GM23338 (cell line): Measurements from ENCODE around the gene DNAJC6. TPM values are rescaled to one million over a fixed set of nuclear protein-coding genes. Genes with fewer than 3 reads are reported as not detected.

ENCODE experiments used
- ATAC-seq: fragments of 200-7000 bp; cut with Tn5 transposase; 3 replicates; pipeline ENCODE4 v1.9.1; 2020
- DNase-seq: peaks from one replicate; pipeline ENCODE4 v3.0.0-alpha.2; 2015; ENCODE audit warnings: low spot score
- H2AFZ ChIP-seq: fragments of 200-600 bp; sonication (generic); 2 replicates; pipeline ENCODE4 v1.8.0; 2016; ENCODE audit warnings: antibody characterized with exemption, mild to moderate bottlenecking, moderate library complexity
- H3F3A ChIP-seq: fragments of 200-600 bp; sonication (generic); replicated peaks from 2 replicates; pipeline ENCODE4 v1.8.0; 2017; ENCODE audit warnings: antibody characterized with exemption, mixed run types, low read depth
- H3K27ac ChIP-seq: fragments of 200-600 bp; sonication (generic); 2 replicates; pipeline ENCODE4 v1.6.1; 2016; ENCODE audit warnings: low read depth
- H3K27me3 ChIP-seq: fragments of 200-600 bp; sonication (generic); 2 replicates; pipeline ENCODE4 v1.8.0; 2016; ENCODE audit warnings: mild to moderate bottlenecking, mixed run types, moderate library complexity; ENCODE audit not compliant: insufficient read depth
- H3K36me3 ChIP-seq: fragments of 200-600 bp; sonication (generic); 2 replicates; pipeline ENCODE4 v1.8.0; 2016; ENCODE audit warnings: mild to moderate bottlenecking; ENCODE audit not compliant: insufficient read depth
- H3K4me1 ChIP-seq: fragments of 200-600 bp; sonication (generic); 2 replicates; pipeline ENCODE4 v1.8.0; 2016; ENCODE audit warnings: mild to moderate bottlenecking, moderate library complexity; ENCODE audit not compliant: insufficient read depth
- H3K4me2 ChIP-seq: fragments of 200-600 bp; sonication (generic); 2 replicates; pipeline ENCODE4 v1.7.1; 2017; ENCODE audit warnings: mixed run types
- H3K4me3 ChIP-seq: fragments of 200-600 bp; sonication (generic); 2 replicates; pipeline ENCODE4 v1.6.1; 2016; ENCODE audit warnings: mixed run types
- H3K79me2 ChIP-seq: fragments of 200-600 bp; sonication (generic); replicated peaks from 2 replicates; pipeline ENCODE4 v1.8.0; 2017; ENCODE audit warnings: mild to moderate bottlenecking; ENCODE audit not compliant: insufficient read depth
- H3K9me2 ChIP-seq: fragments of 200-600 bp; sonication (generic); 2 replicates; pipeline ENCODE4 v1.8.0; 2017; ENCODE audit not compliant: insufficient read depth
- H4K20me1 ChIP-seq: fragments of 200-600 bp; sonication (generic); replicated peaks from 2 replicates; pipeline ENCODE4 v1.8.0; 2017; ENCODE audit warnings: mild to moderate bottlenecking; ENCODE audit not compliant: insufficient read depth
- H3K27ac Mint-ChIP-seq: 2 replicates; pipeline ENCODE4 v1.8.0; 2020; ENCODE audit warnings: inconsistent platforms, mild to moderate bottlenecking, moderate library complexity, mixed read lengths
- H3K27me3 Mint-ChIP-seq: 3 replicates; pipeline ENCODE4 v1.8.0; 2022; ENCODE audit warnings: low read depth, mild to moderate bottlenecking, moderate library complexity, mixed read lengths, inconsistent platforms; ENCODE audit not compliant: insufficient read depth, poor library complexity
- H3K36me3 Mint-ChIP-seq: 3 replicates; pipeline ENCODE4 v1.8.0; 2021; ENCODE audit warnings: low read depth, mild to moderate bottlenecking, inconsistent platforms, moderate library complexity, mixed read lengths
- H3K4me1 Mint-ChIP-seq: 3 replicates; pipeline ENCODE4 v1.8.0; 2020; ENCODE audit warnings: mild to moderate bottlenecking, inconsistent platforms, mixed read lengths
- H3K4me3 Mint-ChIP-seq: 3 replicates; pipeline ENCODE4 v1.8.0; 2021; ENCODE audit warnings: moderate library complexity, mild to moderate bottlenecking, inconsistent platforms, mixed read lengths
- H3K9me3 Mint-ChIP-seq: 3 replicates; pipeline ENCODE4 v1.8.0; 2020; ENCODE audit warnings: moderate library complexity, mild to moderate bottlenecking, inconsistent platforms, mixed read lengths
- POLR2AphosphoS5 ChIP-seq: IDR thresholded peaks from 2 replicates; pipeline ENCODE4 v1.6.1; 2016; ENCODE audit warnings: antibody characterized with exemption, low read depth
- ZNF331 ChIP-seq: fragments of 250-450 bp; sonication (Bioruptor Pico); IDR thresholded peaks from 2 replicates; pipeline ENCODE4 v1.5.0; 2020; ENCODE audit warnings: low read depth, mild to moderate bottlenecking, moderate library complexity
- polyA plus RNA-seq: library from polyadenylated mRNA; unstranded; fragments of >200 nt; fragmentation: Nextera tagmentation; extraction: Ambion mirVana; gene quantifications from 2 replicates; pipeline ENCODE4 v1.2.1, GENCODE V29; 2016
- total RNA-seq: library from RNA; depleted of rRNA; stranded (reverse); fragments of >200 nt; shearing (Covaris generic); gene quantifications from 2 replicates; pipeline ENCODE4 v1.2.3, GENCODE V29; 2014
- TF ChIP-seq, protein P1 (sequence below): fragments of 250-450 bp; sonication (Bioruptor Pico); IDR thresholded peaks from 2 replicates; pipeline ENCODE4 v1.5.0; 2020; ENCODE audit warnings: mild to moderate bottlenecking, moderate library complexity
- TF ChIP-seq, protein P2 (sequence below), 2 experiments: fragments of 200-600 bp in 1 of 2; sonication (generic) in 1 of 2; conservative IDR thresholded peaks; 2 replicates each; pipeline versions ENCODE4 v1.5.1 to v1.6.1; 2016 to 2017; ENCODE audit warnings: antibody characterized with exemption in 2 of 2, low read depth in 2 of 2, mild to moderate bottlenecking in 2 of 2, moderate library complexity in 1 of 2

DNAJC6 gene
- total and polyA plus RNA-seq, 2 experiments from 2014 or later: 2.4 to 7.4 TPM

DNA sequence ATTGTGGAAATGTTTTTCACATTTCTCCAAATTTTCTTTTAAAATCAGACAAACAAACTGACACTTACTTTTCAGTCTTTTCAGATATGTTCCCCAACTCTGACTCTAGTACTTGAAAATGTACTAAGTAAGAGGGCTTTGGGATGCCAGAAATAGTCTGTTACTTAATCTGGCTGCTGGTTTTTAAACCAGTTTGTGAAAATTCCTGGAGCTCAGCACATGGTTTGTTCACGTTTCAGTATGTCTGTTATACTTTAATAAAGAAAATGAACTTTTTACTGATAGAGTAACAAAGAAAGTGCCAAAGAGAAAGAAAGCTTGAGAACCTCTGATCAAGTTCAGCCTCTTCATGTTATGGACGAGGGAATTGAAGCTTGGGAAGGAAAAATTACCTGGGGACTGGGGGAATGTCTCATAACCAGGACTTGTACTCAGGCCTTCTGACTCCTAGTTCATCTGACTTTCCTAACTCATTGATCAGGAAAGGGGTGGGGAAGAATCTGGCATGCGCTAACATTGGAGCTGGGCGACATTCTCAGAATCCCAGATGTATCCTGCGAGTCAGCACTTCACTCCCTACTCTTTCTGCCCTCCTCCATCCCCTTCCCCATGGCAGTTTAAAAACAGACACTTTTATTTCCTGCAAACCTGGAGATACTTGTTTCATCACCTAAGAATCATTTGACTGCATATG lies 30.8 kb upstream of the DNAJC6 start (continued):
- TF ChIP-seq, protein P1, sequence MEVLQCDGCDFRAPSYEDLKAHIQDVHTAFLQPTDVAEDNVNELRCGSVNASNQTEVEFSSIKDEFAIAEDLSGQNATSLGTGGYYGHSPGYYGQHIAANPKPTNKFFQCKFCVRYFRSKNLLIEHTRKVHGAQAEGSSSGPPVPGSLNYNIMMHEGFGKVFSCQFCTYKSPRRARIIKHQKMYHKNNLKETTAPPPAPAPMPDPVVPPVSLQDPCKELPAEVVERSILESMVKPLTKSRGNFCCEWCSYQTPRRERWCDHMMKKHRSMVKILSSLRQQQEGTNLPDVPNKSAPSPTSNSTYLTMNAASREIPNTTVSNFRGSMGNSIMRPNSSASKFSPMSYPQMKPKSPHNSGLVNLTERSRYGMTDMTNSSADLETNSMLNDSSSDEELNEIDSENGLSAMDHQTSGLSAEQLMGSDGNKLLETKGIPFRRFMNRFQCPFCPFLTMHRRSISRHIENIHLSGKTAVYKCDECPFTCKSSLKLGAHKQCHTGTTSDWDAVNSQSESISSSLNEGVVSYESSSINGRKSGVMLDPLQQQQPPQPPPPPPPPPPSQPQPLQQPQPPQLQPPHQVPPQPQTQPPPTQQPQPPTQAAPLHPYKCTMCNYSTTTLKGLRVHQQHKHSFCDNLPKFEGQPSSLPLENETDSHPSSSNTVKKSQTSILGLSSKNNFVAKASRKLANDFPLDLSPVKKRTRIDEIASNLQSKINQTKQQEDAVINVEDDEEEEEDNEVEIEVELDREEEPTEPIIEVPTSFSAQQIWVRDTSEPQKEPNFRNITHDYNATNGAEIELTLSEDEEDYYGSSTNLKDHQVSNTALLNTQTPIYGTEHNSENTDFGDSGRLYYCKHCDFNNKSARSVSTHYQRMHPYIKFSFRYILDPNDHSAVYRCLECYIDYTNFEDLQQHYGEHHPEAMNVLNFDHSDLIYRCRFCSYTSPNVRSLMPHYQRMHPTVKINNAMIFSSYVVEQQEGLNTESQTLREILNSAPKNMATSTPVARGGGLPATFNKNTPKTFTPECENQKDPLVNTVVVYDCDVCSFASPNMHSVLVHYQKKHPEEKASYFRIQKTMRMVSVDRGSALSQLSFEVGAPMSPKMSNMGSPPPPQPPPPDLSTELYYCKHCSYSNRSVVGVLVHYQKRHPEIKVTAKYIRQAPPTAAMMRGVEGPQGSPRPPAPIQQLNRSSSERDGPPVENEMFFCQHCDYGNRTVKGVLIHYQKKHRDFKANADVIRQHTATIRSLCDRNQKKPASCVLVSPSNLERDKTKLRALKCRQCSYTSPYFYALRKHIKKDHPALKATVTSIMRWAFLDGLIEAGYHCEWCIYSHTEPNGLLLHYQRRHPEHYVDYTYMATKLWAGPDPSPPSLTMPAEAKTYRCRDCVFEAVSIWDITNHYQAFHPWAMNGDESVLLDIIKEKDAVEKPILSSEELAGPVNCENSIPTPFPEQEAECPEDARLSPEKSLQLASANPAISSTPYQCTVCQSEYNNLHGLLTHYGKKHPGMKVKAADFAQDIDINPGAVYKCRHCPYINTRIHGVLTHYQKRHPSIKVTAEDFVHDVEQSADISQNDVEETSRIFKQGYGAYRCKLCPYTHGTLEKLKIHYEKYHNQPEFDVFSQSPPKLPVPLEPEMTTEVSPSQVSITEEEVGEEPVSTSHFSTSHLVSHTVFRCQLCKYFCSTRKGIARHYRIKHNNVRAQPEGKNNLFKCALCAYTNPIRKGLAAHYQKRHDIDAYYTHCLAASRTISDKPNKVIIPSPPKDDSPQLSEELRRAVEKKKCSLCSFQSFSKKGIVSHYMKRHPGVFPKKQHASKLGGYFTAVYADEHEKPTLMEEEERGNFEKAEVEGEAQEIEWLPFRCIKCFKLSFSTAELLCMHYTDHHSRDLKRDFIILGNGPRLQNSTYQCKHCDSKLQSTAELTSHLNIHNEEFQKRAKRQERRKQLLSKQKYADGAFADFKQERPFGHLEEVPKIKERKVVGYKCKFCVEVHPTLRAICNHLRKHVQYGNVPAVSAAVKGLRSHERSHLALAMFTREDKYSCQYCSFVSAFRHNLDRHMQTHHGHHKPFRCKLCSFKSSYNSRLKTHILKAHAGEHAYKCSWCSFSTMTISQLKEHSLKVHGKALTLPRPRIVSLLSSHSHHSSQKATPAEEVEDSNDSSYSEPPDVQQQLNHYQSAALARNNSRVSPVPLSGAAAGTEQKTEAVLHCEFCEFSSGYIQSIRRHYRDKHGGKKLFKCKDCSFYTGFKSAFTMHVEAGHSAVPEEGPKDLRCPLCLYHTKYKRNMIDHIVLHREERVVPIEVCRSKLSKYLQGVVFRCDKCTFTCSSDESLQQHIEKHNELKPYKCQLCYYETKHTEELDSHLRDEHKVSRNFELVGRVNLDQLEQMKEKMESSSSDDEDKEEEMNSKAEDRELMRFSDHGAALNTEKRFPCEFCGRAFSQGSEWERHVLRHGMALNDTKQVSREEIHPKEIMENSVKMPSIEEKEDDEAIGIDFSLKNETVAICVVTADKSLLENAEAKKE (CRISPR knock-in tag): no peak
- TF ChIP-seq, protein P2, sequence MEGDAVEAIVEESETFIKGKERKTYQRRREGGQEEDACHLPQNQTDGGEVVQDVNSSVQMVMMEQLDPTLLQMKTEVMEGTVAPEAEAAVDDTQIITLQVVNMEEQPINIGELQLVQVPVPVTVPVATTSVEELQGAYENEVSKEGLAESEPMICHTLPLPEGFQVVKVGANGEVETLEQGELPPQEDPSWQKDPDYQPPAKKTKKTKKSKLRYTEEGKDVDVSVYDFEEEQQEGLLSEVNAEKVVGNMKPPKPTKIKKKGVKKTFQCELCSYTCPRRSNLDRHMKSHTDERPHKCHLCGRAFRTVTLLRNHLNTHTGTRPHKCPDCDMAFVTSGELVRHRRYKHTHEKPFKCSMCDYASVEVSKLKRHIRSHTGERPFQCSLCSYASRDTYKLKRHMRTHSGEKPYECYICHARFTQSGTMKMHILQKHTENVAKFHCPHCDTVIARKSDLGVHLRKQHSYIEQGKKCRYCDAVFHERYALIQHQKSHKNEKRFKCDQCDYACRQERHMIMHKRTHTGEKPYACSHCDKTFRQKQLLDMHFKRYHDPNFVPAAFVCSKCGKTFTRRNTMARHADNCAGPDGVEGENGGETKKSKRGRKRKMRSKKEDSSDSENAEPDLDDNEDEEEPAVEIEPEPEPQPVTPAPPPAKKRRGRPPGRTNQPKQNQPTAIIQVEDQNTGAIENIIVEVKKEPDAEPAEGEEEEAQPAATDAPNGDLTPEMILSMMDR (conservative IDR thresholded peaks at IDR 0.05; ENCODE audit: low read depth in 2 of 2): no peak

DNA sequence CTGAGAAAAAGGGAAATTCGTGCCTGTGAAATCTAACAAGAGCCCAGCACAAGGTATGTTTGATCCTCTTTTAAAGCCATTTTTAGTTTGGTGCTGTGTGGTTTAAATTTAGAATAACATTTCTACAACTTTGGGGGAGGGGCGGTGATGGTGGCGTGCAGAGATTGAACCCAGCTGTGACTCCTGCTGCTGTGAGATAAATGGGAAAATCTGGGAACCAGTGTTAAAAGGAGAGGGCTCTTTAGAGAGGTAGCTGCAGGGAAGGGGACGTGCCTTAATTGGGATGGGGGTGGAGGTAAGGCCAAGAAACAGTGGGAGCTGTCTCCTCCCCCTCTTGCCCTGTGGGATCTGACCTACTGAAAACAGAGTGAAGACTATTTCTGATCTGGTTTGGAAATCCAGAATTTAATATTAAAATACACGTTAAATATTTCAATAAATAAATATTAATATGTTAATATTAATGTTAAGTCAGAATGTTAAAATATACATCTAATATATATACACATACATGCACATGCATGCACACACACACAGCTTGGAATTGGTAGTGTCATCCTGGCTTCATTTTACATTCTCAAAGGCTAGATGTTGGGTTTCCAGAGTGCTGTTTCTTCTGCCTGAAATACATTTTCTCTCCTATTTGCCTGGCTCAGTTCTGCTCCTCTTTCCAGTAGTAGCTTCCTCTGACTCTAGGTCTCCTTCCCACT lies 30.1 kb upstream of the DNAJC6 start:
- H3K4me2 ChIP-seq: peak overlapping the region; percentile 71
- peaks cover 33% of the 10 kb centered on the region for H3K4me1 ChIP-seq
- H3K27me3 Mint-ChIP-seq: peaks cover 5% of the 10 kb centered on the region
- H3K4me3 Mint-ChIP-seq: peak overlapping the region; percentile 68
- H3K27ac ChIP-seq: peak overlapping the region; percentile 21; the same call in 1 of the 2 replicates
- H3K4me3 ChIP-seq: peak overlapping the region; percentile 46
- H3K9me3 Mint-ChIP-seq: no peaks in the 10 kb centered on the region
- peaks cover 54% of the 10 kb centered on the region for H3K4me1 Mint-ChIP-seq
- no peaks in the 10 kb centered on the region for H4K20me1 ChIP-seq
- H3K27me3 ChIP-seq: peaks cover 7% of the 10 kb centered on the region; the same call in 1 of the 2 replicates
- no peaks in the 10 kb centered on the region for H3K36me3 Mint-ChIP-seq
- no peak overlapping the region; the same call in 1 of the 2 replicates for H2AFZ ChIP-seq
- H3K36me3 ChIP-seq: no peaks in the 10 kb centered on the region
- H3F3A ChIP-seq: no peaks in the 10 kb centered on the region
- no peaks in the 10 kb centered on the region; the same call in 1 of the 2 replicates for H3K9me2 ChIP-seq
- ATAC-seq (peak; percentile 94), DNase-seq (peak; percentile 80)
- H3K27ac Mint-ChIP-seq: no peak overlapping the region
- no peaks in the 10 kb centered on the region for H3K79me2 ChIP-seq
- TF ChIP-seq, protein P1 (CRISPR knock-in tag): no peak
- TF ChIP-seq ZNF331 (CRISPR knock-in tag) (no peak), POLR2AphosphoS5 (no peak)
